ENCODE measurements around the gene TACR1. TPM values are rescaled to one million over a fixed set of nuclear protein-coding genes. Genes with fewer than 3 reads are reported as not detected.

The TACR1 gene
- total RNA-seq, 1 donor from 2014 or later = 0.39 TPM

DNA sequence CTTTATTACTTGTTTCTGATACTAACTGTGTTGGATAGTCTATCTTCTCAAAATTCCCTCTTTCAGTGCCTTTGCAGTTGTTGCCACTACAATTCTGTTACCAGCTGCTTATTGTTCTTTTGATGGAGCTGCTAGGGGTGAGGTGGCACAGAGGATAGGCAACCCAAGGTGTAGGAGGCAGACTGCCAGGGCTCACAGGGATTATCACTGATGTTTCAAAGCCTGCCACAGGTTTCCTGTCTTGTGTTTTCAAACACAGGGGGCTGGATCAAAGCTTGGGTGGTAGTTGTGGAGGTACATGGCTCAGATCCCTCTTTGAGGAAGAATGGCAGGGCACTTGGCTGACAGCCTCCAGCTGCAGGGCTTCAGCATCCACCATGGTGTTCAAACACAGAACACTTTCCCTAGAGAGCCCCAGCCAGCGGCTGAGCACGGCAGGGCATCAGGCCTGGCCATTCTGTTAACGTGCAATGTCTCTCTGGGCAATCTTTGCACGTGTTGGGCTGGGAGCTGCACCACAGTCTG lies 153.7 kb downstream of the TACR1 start:
- no peak for DNase-seq

DNA sequence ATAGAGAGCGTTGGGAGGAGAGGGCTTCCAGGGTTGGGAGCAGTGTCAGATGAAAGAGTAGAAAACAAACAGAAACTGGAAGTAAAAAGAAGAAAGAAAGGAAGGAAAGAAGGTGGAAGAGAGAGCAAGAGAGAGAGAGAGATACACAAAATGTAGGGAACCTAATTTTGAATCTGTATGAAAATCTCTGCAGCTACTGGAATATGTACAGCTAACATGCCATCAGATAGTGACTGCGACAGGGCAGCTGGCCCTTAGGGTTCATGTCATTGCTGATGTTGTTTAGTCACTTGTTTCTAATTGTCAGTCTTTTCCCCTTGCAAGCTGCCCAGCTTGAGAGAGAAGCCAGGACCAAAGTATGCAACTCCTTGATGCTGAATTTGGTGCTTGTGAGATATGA lies 155.0 kb downstream of the TACR1 start:
- DNase-seq = no peak

DNA sequence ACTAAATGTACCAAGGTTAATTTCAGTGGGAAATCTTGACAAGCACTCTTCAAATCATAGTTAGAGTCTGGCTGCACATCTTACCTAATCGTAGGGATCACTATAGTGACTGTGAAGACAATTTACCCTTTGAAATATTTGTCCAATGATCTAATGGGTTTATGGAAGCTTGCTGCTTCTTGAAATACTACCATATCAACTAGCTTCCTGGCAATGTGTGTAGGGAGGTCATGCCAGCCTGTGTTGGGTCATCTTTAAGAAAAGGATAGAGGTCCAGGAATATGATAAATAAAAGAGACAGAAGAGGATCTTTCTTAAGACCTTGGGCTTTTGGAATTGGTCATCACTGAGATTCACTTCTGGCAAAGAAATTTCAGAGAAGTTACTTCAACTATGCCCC lies 156.5 kb downstream of the TACR1 start:
- DNase-seq = no peak

DNA sequence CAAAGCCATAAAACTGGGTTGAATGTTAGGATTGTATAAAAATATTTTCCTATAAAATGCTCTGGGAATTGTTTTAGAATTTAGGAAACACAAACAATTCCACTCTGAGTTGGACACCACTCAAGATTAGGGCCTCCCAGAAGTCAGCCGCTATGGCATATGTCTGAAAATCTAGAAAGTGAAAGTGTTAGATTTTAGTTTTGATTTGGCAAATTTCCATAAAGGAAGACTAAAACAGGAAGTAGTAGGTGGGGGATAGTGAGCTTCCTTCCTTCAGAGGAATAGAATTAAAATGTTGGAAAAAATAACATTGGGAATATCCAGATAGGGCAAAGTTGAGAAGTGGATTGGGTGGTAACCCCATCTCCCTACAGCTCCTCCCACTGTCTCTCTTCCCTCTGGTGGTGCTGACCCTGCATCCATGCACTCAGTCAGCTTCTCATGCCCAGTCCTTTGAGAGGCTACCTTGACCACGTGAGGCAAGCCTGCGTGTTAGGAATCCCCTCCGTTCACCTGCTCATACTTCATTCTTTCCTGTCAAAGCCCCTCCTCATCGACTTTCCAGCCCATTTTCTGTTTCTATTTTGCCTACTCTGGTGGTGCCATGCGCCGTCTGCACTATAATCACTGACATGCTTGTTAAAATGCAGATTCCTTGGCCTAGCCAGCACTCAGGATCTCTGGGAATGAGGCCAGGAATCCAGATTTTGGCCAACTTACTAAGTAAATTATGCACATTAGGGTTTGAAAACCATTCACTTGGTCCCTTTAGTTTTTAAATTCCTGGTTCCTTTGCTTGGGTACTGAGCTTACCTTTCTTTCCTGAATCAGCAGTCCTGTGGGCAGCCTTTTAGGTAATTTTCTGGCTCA lies 157.4 kb downstream of the TACR1 start:
- peak; percentile 86 for DNase-seq

DNA sequence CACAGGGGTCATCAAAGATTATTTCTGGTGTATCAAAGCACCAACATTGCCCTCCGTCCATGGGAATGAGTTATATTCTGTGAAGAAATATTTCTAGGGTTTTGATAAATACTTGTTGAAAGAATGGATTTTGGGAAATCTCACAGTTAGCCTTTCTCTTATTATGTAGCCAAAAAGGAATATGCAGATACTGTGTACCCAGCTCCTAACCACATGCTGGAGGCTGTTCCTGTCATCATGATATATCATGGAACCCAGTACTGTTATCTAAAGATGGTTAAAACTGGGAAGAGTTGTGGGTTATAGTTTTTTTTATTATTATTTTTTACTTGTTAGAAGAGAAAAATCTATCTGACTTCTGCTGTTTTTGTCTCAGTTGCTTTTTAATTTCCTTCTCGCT lies 158.1 kb downstream of the TACR1 start:
- no peak for DNase-seq

DNA sequence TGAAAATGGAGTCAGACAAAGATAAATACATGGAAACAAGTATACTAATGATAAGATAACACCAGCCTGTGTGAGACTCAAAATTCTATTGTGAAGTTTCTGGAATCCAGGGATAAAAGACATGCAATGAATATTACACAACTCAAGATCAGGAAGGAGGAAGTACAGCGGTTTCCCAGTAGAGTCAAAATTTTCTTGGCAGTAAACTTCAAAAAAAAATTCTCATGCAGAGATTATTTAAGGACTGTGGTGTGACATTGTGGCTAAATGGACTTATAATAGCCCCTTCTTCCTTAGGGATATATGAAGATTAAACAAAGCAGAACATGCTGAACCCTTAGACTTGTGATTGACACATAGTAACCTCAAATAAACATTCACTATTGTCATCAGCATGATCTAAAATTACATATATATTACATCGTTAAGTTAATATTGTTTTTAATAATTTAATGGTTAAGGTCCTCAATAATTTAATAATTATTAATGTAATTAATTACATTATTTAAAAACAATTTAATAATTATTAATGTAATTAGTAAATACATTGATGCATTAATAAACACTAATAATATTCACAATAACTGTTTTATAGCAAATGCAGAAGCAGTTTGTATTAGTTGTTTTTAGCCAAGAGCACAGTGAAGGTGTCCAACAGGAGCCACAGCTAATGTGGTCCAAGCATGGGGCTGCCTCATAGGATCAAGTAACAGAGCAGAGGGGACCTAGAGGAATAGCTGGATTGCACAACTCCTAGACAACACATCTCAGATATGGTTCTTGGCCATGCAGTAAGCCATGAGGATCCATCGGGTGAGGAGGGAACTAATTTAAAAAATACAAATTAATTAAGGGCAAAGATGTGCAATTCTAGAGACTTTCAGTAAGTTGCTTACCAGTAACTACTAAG lies 163.6 kb downstream of the TACR1 start:
- peak; percentile 12 for DNase-seq

DNA sequence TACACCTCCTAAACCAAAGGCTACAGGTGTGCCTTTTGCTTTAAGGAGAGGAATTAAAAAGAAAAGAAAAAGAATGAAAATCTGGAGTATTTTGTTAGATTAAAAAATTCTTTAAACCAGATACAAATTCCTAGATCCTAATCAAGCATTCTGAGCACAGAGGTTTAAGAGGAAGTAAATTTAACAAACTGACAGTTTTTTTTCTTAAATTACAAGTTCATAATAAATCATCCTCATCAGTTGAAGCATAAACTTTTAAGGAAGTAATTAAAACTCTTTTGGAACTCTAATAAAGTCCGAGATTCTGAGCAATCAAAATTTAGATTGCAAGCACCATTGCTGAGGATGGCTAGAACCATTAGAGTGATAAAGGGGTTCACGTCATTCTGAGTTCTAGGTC lies 165.8 kb downstream of the TACR1 start:
- no peak for DNase-seq

DNA sequence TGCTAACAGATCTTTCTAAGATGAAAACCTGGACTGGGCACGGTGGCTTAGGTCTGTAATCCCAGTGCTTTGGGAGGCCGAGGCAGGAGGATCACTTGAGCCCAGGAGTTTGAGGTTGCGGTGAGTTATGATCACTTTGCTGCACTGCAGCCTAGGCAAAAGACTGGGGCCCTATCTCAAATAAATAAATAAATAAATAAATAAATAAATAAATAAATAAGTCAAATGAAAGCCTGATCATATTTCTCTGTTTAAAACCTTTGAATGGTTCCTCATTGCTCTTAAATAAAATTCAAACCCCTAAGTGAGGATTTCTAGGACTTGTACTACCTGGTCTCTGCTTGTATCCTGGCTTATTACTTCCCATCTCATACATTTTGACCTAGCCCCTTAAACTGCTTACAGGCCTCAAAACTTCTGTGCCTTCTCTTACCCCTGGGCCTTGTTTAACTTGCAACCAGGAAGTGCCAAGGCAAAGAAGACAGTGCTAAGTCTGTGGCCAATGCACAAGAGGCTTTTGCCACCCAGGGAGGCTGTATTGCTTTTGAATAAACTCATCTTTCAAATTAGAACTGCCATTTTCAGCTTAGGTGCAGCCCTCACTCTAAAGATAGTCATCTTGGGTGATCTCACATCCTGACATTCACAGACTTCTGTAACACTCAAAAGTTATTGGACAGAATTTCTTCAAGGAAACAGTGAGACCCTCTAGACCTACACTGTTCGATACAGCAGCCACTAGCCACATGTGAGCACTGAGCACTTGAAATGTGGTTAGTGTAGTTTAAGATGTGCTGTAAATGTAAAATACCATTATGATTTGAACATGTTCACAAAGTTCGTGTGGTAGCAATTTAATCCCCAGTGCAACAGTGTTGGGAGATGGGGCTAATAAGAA lies 167.2 kb downstream of the TACR1 start:
- DNase-seq = no peak

DNA sequence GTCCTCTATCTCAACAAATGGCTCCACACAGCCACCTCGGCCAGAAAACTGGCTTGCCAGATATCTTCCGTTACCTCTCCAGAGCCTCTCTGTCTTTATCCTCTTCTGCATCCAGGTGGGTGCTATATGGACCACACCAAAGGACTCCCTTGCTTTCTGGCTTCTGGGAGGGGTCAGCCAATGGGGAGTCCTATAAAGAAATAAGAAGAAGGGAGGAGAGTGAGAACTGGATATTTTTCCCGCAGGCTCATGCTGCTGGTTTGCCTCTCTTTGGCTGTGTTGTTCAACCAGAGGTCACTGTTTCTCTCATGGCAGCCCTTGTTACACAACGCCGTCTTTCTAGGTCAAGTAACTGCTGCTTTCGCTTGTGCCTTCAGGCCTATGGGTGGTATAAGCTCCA lies 168.1 kb downstream of the TACR1 start:
- DNase-seq = no peak

DNA sequence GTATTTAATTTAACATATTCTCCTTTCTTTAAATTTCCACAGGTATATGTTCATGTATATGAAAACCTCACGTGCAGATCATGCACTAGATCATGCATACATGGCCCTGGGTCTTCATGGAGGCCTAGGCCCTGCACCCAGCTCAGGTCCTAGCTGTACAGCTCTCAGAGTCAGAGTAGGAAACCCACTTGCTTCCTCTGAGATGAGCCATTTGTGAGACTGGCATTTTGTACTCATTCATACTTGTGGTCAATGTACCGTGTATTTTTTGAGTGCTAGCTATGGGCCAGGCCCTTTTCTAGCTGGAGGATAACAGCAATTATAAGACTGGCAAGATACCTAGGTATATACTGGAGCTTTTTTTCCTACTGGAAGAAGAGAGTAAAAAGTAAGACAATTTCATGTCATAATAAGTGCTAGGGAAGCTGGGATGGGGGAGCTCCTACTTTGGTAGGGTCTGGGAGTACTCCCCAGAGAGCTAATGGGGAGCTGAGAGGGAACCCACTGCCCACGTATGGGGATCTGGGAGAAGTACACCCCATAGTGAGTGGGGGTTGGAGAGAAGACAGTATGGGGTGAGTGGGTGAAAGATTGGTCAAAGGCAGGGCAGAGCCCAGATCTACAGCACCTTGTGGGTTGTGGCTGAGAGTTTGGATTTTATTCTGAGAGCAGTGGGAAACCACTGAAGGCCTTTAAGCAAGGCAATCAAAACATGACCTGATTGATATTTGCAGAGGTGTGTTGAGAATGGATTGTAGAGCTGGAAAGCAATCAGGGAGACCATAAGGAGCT lies 168.9 kb downstream of the TACR1 start:
- no peak for DNase-seq

DNA sequence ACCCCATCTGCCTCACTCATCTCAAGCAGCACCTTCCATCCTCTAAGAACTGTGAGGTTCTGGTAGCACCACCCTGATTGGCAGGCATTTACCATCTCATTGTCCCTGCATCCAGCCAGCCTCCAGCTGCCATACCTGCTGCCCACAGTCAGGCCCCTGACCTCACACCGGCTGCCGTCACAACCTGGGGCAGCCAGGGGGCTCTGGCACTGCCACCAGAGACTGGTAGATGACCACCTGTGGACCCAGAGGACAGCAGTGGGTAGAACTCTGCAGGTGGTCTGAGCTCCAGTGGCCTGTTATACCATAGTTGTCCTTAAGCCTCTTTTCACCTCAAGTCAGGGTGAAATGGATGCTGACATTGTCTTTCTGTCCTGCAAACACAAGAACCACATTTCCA lies 171.4 kb downstream of the TACR1 start:
- no peak for DNase-seq

DNA sequence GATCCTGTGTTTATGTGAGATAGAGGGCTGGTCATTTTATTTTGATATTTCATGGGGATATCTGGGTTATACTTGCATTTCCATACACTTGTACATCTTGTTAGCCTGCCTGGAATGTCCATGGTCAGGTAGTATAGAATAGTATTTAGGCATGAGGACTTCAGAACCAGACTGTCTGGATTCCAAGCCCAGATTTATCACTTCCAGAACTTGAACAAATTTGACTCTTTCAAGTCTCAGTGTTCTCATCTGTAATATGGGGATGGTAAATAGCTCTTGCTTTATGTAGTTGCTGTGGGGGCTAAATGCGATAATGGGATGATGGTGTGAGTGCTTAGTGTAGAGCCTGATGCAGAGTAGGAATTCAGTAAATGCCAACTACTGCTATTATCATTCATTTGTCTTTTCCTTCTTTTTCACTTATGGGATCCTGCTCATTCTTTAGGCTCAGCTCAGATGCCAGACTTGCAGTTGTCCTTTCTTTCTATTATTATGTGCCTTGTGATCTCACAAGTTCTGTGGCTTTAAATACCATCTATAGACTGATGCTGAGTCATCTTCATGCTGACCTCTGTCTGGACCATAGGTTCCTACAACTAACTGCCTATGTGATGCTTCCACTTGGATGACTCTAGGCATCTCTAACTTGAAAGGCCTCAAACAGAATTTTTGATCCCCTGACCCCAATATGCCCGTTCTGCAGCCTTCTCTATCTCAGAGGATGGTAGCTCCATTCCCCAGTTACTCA lies 173.5 kb downstream of the TACR1 start:
- no peak for DNase-seq

DNA sequence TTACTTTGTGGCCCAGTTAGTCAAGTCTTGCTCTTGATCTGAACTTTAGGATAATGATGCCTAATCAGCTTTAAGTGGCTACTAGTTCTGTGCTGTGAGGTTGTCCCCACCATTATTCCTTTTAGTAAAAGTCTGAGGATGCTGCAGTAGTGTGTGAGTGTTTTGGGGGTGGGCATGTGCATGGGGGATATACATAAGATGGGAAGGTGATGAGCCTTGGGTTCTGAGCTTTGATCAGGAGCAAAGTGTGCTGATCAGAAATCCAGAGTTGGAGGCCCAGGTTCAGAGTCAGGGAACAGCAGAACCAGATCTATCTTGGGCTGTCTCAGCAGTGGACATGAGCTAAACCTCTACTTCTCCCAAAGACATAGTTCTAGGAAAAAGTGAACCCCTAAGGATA lies 174.1 kb downstream of the TACR1 start:
- DNase-seq = no peak

DNA sequence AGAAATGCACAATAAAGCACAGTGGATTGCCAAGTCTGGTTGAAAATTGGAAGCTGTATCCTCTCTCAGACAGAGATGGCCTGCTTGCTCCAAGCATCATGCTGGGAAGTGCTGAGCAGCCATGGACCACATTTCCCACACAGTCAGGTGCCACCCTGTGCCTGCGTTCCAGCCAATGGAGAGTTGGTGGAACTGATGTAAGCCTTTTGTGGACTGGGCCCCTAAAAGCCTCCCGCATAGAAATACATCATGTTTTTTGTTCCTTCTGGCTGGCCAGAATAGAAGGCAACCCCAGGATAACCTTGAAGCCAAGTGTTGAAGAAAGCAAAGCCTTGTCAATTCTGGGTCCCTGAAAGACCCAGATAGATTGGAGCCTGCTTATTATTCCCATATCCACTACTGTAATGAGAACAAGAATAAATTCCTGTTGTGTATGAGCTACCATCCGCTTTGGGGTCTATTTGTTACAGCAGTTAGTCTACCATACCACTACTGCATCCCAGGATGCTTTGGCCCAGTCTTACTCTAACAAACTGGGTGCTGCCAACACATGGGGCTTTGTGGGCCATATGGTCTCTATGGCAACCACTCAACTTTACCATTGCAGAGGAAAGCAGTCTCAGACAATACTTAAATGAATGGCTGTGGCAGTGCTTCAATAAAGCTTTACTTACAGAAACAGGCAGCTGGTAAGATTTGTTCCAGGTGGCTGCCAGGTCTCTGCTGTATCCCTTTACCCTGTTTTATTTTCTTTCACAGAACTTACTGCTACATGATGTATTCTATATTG lies 175.5 kb downstream of the TACR1 start:
- DNase-seq = no peak

DNA sequence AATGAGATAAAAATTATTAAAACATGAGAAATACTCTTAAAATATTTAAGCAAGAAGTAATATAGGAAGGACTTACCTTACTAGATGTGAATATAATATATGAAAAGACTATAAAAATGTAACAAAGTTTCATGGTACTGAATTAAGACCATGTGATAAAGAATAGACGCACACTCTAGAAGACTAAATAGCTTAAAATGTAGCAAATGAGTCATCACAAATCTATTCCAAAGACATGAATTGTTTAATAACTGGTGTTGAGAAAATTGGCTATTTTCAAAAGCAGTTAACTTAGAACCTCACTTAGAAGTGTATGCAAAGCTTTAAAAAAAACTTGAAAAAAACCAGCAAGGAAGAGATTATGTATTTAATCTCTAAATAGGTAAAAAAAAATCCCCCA lies 176.8 kb downstream of the TACR1 start:
- DNase-seq = no peak

DNA sequence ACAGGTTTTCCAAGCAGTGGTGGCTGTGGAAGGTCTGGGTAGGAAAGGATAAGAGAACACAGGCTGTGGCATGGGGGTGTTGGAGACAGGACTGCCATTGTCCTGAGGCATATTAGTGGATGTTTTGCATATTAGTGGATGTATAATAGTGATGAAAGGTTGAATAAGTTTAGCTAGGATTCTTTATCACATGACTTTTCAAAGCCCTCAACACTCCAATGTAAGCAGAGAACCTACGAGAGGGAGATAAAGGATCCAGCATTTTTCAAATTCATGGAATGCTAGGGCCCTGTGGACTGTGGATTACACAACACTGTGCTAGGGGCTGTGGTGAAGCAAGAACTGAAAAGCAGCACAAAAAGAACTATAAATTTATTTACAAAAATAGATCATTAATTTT lies 177.6 kb downstream of the TACR1 start:
- no peak for DNase-seq

DNA sequence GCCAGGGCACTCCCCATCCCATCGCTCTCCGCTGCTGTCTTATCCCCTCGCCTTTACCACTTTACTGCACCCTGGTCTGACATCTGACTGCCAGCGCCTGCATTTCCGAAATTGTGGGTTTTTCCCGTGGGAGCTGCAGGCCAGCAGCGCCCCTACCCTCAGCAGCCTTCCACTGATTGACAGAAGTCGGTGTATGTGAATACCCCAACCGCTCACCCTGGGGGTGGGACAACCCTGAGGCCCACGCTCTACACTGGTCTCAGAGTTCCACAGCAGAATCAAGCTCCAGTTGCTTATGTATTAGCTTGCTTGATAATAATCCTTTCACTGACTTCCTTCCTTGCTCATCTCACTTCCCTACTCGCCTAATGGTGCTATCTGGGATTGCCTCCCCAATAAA lies 178.8 kb downstream of the TACR1 start:
- no peak for DNase-seq

DNA sequence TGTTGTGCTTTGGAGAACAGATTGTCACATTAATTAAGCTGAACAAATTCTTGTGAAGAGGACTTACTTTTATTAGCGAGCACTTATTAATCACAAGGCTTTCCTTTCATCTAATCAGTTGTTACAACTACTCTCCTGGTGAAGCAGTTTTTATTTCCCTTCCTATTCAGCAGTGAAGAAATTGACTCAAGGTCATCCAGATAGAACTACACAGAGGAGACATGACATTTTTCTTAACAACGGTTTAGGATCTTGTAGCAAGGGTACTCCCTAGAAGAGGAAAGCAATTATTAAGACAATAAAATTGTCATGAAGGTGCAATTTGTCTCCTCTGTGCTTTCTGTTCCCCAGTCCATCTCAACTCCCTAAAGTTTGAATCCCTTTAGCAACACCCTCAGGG lies 179.5 kb downstream of the TACR1 start:
- DNase-seq = no peak

DNA sequence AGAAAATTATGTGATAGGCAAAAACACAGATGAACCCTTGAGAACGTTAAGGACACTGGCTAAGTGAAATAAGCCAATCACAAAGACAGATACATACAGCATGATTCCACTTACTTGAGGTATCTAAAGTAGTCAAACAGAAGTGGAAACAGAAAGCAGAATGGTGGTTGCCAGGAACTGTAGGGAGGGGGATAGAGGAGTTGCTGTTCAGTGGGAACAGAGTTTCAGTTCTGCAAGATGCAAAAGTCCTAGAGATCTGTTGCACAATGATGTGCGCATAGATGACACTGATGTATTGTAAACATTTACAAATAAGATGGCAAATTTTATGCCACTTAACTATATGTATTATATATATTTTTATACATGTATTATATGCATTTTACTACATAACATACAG lies 181.2 kb downstream of the TACR1 start:
- DNase-seq = no peak

DNA sequence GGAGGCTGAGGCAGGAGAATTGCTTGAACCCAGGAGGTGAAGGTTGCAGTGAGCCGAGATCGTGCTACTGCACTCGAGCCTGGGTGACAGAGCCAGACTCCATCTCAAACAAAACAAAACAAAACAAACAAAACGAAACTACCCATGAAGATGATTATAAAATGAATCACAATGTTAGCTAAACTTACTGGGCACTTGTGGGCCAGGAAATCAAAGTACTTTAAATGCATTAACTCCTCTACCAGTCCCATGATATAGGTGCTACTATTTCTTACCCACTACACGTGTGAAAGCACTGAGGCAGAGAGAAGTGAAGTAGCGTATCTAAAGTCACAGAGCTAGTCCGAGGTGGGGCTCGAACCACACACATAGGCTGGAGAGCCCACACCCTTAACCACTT lies 187.2 kb downstream of the TACR1 start:
- no peak for DNase-seq
